ENCODE measurements around the gene PLEKHG1.

DNA sequence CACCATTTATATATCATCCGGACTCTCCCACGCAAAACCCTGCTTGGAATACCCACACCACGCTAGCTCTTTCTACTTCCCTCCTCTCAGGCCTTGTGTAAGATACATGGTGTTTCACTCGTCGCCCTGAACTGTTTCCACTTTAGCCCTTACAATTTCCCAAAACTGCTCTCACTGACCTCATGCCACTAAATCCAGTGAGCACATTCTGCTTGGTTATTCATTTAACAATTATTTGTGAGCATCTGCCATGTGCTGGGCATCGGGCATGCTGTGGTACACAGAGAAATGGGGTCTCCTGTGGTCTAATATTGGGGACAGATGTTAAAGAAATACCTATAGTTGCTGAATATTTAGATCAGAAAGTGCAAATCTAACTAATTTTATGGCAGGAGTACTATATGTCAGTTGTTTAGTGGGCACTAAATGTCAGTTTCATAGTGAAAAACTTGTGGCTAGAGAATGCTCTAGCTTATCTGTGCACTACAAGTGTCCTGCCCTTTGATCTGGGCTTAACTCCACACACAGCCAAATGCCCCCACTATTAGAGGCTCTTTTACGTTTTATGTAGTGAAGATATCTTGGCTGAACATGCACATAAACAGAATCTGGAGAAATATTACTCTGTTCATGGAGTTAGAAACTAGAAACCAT, 41.0 kb downstream of the PLEKHG1 start:
- TF ChIP-seq, protein P1, sequence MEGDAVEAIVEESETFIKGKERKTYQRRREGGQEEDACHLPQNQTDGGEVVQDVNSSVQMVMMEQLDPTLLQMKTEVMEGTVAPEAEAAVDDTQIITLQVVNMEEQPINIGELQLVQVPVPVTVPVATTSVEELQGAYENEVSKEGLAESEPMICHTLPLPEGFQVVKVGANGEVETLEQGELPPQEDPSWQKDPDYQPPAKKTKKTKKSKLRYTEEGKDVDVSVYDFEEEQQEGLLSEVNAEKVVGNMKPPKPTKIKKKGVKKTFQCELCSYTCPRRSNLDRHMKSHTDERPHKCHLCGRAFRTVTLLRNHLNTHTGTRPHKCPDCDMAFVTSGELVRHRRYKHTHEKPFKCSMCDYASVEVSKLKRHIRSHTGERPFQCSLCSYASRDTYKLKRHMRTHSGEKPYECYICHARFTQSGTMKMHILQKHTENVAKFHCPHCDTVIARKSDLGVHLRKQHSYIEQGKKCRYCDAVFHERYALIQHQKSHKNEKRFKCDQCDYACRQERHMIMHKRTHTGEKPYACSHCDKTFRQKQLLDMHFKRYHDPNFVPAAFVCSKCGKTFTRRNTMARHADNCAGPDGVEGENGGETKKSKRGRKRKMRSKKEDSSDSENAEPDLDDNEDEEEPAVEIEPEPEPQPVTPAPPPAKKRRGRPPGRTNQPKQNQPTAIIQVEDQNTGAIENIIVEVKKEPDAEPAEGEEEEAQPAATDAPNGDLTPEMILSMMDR (conservative IDR thresholded peaks at IDR 0.05; ENCODE audit: low read depth in 2 of 2): no peak
- TF ChIP-seq EZH2phosphoT487 (IDR thresholded peaks at IDR 0.05; ENCODE audit: unreplicated experiment): no peak
- no peak for TF ChIP-seq JUNB (IDR thresholded peaks at IDR 0.05; ENCODE audit: unreplicated experiment)
- no peak for TF ChIP-seq POLR2AphosphoS5 (IDR thresholded peaks at IDR 0.05; ENCODE audit: low read depth)
- no peak for TF ChIP-seq EZH2 (IDR thresholded peaks at IDR 0.05; ENCODE audit: low read depth, unreplicated experiment)
- TF ChIP-seq, protein P2, sequence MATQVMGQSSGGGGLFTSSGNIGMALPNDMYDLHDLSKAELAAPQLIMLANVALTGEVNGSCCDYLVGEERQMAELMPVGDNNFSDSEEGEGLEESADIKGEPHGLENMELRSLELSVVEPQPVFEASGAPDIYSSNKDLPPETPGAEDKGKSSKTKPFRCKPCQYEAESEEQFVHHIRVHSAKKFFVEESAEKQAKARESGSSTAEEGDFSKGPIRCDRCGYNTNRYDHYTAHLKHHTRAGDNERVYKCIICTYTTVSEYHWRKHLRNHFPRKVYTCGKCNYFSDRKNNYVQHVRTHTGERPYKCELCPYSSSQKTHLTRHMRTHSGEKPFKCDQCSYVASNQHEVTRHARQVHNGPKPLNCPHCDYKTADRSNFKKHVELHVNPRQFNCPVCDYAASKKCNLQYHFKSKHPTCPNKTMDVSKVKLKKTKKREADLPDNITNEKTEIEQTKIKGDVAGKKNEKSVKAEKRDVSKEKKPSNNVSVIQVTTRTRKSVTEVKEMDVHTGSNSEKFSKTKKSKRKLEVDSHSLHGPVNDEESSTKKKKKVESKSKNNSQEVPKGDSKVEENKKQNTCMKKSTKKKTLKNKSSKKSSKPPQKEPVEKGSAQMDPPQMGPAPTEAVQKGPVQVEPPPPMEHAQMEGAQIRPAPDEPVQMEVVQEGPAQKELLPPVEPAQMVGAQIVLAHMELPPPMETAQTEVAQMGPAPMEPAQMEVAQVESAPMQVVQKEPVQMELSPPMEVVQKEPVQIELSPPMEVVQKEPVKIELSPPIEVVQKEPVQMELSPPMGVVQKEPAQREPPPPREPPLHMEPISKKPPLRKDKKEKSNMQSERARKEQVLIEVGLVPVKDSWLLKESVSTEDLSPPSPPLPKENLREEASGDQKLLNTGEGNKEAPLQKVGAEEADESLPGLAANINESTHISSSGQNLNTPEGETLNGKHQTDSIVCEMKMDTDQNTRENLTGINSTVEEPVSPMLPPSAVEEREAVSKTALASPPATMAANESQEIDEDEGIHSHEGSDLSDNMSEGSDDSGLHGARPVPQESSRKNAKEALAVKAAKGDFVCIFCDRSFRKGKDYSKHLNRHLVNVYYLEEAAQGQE (IDR thresholded peaks at IDR 0.05; ENCODE audit: unreplicated experiment): no peak
